Fibroblast of the conjunctiva (primary cell): ENCODE results near the gene ANKS1A.
"Not testable (repeated sequence)": the region's sequence is repeated elsewhere in the genome, so short reads cannot be mapped to it uniquely, and the experiment has no call there.

Source experiments
- DNase-seq: peaks from one replicate; pipeline ENCODE4 v3.0.0-alpha.2; 2010; ENCODE audit warnings: low read depth

The ANKS1A gene

DNA sequence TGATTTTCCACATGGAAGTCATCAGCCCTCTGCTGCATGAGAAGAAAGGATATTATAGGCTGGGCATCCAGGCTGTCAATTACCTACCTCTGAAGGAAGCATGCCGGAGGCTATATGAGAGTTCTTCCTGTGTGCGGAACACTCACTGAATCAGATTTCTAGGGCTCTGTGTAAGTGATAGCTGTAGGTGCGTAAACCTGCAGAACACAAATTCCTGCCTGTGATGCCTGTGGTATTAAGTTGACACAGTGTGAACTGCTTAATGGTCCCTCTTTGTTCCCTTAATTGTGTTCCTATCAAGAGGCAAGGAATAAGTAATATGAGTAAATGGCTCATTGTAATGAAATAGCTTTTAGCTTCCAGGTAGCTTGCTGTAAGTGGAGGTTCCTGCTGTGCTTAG, 103.3 kb downstream of the ANKS1A start:
- no peak for DNase-seq

DNA sequence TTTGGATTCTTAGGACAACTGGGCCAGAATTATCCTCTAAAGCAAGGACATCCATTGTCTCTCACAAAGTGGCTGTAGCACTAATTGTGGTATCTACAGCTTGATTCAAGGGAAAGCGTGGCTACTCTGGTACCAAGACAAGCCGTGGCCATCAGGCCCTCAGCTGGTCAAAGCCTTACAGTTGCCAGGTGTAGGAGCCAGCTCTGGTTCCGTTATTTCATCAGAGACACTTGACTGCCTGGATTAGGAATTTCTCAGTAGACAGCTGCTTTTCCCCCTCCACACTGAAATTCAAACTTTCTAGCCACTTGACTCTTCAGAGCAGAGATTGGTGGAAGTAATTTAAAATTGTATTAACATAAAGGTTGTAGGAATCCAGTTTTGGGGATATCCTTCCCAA, 104.2 kb downstream of the ANKS1A start:
- DNase-seq = no peak

DNA sequence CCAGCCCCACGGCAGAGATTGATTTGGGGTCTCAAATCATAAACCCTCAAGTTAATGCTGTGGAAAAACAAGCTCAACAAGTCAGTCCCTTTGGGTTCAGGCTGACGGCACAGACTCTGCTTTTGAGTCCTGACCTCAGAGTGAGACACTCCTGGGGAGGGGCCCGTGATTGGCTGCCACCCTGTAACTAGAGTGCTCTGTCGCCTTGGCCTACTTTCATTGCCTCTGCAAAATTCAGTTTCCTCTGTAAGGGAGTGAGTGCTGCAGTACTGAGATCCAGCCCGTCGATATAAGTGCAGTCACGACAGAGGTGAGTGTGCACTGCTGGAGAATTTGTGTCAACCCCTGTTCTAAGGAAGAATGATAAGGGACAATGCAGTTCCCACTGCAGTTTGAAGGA, 105.6 kb downstream of the ANKS1A start:
- DNase-seq = no peak

DNA sequence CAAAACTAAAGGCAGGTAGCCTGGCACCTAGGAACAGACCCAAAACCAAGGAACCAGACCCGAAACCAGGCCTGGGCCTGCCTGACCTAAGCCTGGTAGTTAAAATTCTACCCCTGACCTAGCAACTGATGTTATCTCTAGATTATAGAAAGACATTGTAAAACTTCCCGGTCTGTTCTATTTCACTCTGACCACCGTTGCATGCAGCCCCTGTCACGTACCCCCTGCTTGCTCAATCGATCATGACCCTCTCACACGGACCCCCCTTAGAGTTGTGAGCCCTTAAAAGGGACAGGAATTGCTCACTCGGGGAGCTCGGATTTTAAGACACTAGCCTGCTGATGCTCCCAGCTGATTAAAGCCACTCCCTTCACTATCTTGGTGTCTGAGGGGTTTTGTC, 109.4 kb downstream of the ANKS1A start:
- not testable (repeated sequence) for DNase-seq

DNA sequence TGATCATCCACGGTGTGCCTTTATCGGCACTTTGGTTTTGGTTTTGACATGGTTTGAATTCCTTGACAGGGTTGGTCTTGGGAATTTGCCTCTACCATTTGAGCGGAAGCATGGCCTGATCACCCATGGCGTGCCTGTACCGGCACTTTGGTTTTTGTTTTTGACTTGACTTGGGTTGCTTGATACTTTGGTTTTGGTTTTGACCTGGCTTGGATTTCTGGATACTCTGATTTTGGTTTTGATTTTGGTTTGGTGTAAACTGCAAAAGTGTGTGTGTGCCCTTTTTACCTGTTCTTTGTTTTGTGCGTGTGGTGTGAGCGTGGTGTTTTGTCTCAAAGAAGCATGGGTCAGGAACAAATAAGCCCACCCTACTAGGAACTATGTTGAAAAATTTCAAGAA, 110.1 kb downstream of the ANKS1A start:
- DNase-seq = not testable (repeated sequence)

DNA sequence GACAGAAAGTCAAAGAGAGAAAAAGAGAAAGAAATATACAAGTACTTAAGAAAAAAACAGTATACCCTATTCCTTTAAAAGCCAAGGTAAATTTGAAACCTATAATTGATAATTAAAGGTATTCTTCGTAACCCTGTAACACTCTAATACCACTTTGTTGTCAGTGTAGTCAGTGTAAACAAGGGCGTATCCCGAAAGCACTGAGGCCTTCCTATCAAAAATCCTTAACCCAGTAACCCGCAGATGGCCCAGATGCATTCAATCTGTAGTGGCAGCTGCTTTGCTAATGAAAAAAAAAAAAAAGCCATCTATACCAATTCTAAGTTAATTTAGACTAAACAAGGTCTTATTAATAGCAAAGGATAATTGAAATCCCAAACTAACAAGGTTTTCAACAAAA, 110.9 kb downstream of the ANKS1A start:
- not testable (repeated sequence) for DNase-seq

DNA sequence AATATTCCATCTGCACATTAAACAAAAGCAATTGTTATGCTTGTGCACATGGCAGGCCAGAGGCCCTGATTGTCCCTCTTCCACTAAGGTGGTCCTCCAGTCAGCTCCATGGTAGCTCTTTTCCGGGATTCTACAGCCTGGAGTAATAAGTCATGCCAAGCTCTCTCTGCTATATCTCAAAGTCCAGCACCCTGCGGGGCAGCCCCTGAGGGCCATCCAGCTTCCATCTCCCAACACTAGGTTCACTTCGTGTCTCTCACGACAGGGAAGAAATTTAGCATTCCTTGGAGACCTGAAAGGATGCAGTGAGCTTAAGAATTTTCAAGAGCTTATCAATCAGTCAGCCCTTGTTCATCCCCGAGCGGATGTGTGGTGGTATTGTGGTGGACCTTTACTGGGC, 112.3 kb downstream of the ANKS1A start:
- not testable (repeated sequence) for DNase-seq

DNA sequence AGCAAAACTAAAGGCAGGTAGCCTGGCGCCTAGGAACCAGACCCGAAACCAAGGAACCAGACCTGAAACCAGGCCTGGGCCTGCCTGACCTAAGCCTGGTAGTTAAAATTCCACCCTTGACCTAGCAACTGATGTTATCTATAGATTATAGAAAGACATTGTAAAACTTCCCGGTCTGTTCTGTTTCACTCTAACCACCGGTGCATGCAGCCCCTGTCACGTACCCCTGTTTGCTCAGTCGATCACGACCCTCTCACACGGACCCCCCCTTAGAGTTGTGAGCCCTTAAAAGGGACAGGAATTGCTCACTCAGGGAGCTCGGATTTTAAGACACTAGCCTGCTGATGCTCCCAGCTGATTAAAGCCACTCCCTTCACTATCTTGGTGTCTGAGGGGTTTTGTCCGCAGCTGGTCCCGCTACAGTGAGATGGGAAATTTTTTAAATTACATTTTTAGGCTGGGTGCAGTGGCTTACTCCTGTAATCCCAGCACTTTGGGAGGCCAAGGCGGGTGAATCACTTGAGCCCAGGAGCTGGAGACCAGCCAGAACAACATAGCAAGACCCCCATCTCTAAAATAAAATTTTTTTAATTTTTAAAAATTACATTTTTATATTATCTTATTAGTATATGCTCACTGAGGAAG, 115.0 kb downstream of the ANKS1A start:
- not testable (repeated sequence) for DNase-seq

DNA sequence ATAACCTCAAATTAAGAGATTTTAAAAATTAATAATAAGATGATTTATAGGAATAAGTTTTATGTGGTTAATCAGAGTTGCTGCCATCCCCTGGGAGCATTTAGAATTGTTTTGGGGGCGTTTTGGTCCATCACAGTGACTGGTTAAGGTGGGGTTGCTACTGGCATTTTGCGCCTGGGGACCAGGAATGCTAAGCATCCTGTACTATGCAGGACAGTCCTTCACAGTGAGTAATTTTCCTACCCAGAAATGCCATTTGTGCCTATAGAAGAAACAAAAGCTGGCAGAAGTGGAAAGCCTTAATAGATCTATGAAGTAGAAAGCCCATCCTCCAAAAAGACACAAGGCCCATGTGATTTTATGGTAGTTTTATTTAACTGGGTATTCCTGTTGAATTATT, 118.0 kb downstream of the ANKS1A start:
- DNase-seq = no peak

DNA sequence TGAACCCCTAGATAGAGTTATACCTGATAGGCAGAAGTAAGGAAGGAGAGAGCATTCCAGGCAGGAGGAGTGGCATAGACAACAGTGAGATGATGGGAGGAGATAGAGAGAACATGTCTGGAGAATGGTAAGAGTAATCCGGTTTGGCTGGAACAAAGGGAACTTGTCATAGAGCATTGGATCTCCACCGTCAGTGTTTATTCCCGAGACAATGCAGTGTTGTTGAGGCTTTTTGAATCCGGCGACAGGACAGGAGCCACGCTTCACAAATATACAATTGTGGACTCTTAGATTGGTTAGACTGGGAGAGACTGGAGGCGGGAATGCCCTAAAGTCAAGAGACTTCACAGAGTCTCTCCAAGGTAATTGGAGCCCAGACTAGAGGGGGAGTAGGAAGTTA, 119.8 kb downstream of the ANKS1A start:
- no peak for DNase-seq

DNA sequence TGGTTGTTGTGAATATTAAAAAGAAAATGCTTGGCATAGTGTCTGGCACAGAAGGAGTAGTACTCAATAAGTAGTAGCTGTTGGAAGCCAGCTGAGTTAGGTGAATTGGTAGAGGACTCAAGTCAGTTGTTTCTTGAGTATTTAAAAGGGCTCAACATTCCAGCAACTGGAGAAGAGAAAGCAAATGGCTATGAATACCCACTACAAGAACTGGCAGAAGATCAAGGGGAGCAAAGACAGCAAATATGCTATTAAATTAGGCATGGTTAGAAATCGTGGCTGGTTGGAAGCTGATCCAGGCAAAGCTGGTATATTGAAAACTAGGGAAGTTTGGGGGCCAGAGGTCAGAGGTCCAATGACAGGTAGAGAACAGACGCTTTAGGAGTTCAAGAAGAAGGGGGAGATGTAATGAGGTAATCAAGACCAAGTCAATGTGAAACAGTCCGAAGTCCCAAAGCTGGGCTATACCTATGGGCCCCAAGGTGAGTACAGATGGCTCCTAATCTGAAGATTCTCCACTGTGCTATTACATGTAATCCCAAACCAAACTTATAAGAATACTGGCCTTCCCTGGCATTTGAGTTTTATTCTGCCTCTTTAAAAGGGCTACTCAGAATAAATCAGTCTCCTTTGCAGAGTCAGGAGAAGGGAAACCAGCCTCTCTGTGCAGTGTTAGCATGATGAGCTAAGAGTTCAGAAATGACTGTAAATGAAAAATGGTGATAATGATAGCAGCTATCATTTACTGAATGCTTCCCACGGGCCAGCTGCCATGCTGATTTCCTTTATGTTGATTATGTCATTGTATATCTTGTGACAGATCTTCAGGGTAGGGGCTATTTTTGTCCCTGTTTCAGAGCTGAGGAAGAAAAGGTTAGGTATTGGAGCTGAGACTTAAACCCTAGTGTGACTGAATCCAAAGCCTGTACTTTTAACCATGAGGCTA, 122.3 kb downstream of the ANKS1A start:
- no peak for DNase-seq

DNA sequence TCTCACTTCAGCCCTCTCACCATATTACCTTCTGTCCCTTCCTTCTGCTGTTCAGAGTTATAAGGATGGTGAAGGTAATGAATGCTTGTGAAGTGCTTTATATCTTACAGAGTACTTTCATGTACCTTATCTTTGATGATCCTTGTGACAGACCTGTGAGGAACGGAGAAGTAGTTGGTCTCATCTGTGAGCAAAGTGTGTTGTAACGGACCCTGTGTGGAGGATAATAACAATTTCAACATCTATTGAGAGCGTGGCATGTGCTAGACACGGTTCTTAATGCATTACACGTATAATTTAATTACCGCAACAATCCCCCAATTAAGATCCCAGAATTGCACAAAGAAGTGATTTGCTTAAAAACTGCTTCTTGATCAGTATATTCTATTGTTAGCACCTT, 124.6 kb downstream of the ANKS1A start:
- no peak for DNase-seq

DNA sequence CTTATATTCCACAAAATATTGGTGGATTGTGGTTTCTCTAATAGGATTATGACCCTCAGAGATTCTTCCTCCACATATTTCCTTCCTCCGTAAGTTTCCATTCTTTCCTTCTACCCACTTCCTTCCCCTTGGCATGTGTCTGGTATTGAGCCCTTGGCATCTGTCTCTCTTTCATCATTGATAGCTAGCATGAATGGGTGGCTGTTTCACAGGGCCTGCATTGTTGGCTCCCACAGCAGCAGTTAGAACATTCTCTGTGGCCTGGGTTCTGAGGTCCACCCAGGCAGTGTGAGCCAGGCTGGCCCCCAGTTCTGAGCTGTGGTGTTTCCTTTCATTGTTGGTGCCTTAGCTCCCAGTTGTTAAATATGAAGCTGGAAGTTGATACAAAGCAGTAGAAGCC, 125.3 kb downstream of the ANKS1A start:
- no peak for DNase-seq

DNA sequence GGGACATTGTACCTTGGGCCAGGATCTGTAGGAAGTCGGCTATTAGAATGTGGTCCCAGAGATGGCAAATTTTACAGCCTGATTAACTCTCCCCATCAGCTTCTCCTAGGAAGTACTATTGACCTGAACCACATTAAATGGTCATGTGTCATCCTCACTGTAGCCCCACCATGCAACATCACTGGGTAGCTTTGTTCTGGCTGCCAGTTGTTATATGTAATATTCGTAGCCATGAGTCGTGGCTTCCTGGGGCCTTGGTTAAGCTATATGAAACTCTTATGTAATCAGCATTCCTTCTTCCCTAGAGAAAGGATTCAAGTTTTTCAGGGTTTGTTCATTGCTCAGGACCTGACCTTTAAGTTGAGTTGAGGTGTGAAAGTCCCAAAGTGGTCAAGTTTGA, 125.7 kb downstream of the ANKS1A start:
- DNase-seq = no peak

DNA sequence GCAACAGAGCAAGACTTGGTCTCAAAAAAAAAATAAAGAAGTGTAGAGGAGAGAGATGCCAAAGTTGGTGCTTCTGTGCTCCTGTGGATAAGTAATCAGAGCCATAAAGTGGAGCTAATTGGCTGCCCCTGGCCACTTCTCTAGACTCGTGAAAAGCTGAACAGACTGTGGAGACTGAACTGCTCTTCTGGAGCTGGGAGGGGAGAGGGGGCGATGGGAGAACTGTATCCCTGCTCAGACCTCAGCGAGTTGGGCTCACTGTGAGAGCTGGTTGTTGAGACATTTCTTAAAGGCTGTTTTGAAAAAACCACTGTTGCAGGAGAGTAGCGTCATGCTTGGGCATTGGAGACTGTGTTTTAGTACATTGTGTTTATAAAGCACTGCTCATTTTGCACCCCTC, 126.4 kb downstream of the ANKS1A start:
- no peak for DNase-seq

DNA sequence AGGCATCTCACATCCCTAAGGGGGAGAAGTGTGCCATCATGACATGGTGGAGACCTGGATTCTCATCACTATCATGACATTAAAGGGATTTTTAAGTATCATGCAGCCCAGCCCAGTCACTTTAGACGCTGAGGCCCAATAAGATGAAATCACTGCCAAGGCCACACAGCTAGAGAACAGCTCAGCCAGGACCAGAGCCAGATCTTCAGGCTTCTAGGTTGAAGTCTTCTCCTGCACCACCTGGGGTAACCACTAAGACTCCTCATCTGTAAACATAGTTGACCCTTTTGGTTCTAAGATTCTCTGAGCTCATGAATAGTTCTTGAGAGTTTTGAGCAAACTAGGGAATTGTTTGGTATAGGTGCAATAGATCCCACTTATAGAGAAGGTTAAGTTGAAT, 126.9 kb downstream of the ANKS1A start:
- no peak for DNase-seq

DNA sequence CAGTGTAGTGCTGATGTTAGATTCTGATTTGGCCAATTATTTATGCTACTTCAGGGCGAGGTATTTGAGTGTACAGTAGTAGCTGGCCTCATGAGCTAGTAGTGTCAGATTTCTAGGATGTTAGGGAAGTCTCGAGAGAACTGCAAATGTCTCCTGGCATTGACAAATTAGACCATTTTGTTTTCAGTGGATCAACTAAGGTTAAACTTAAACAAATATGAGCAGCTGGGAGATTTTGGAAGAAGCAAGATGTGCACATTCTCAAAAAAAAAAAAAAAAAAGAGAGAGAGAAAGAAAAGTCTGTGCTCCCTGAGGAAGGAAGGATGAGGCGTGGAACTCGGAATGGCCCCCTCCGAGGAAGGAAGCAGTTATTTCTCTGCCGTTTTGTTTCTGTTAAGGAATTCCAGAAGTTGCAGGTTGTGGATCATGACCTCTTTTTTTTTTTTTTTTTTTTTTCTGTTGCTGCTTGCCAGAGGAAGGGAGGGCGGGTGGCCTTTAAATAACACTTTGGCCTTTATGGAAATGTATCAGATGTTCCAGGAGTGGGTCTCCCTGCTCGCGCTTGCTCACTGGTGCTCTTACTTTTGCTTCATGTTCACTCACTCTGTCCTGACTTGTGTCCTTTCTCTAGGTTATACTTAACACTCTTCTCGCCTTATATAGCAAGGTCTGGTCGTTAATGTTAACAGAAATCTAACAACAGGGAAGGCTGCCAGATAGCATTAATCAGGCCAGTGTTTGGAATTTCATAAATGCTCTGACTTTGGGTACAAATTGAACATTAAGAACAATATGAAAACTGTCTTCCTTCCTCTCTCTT, 127.7 kb downstream of the ANKS1A start:
- peak; percentile 49 for DNase-seq

DNA sequence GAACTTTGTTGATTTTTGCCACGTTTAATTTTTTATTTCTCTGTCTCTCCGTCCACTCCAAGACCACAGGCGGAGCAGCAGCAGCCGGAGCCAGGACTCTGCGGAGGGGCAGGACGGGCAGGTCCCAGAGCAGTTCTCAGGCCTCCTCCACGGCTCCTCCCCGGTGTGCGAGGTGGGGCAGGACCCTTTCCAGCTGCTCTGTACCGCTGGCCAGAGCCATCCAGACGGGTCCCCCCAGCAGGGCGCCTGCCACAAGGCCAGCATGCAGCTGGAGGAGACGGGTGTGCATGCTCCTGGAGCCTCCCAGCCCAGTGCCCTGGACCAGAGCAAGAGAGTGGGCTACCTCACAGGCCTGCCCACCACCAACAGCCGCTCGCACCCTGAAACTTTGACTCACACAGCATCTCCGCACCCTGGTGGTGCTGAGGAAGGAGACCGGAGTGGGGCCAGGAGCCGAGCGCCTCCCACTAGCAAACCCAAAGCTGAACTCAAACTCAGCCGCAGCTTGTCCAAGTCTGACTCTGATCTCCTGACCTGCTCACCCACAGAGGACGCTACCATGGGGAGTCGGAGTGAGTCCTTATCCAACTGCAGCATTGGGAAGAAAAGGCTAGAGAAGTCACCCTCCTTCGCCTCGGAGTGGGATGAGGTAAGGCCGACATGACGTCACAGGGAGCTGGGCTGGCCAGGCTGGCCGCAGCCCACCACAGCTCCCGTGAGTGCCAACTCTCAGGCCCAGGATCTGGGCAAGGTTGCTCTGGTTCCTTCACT, 128.5 kb downstream of the ANKS1A start:
- no peak for DNase-seq

DNA sequence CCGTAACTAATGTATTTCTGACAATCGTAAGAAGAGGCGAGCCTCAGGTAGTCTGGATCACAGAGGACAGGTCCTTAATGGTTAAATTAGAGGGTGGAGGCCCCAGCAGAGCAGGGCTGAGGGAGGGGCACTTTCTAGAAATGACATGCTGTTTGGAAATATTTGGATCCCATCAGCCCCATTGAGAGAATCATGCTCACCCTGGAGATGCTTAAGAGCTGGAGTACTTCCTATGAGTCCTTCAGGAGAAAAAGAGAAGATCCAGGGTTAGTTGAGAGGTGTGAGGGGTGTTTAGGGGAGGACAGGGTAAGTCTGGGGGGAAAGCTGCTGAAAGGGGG, 129.1 kb downstream of the ANKS1A start:
- DNase-seq = no peak

DNA sequence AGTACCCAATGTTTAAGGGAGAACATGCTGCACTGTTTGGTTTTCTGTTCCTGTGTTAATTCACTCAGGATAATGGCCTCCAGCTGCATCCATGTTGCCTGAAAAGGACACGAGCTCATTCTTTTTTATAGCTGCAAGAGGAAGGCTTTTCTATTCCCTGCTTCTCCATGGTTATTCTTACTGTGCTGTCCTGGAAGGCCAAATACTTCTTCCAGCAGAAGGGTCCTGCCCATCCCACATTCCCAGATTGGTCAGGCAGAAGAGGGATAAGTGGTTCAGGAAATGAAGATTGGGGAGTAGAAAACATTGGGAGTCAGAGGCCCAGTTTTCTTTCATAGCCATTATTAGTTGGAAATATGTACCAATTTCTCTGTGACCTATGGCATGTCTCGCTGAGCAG, 129.7 kb downstream of the ANKS1A start:
- DNase-seq = no peak

DNA sequence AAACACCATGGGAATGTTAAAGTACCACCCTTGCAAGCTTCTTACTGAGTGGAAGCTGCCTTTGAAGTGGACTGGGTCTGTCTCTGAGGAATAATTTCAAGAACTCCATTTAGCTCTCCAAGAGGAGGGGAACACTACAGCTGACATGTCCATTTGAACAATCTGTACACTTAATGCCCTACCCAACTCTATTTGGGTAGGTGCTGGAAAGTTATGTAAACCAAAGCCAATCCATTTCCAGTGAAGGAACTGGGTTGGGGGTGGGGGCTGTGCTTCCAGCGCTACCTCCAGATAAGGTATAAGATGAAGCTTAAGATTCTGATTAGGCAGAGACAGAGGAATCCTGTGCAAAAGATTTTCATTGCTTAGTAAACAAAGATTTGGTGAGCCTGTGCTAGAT, 130.1 kb downstream of the ANKS1A start:
- DNase-seq = no peak

DNA sequence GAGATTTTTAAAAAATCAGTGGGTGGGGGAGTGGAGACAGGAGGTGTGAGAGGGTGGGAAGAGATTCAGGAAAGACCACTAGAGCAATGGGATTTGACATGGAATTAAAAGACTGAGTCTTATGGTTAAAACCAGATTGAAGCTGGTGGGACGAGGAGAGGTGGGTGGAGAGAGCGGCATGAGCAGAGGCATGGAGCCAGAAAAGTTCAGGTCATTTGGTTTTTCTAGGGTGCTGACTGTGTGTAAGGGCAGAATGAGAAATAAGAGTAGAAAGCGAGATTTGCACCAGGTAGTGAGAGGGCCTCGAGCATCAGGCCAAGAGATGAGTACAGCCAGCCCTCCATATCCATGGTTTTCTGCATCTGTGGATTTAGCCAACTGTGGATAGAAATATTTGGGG, 130.8 kb downstream of the ANKS1A start:
- no peak for DNase-seq
